ENCODE data around the gene BRD2. TPM values are rescaled to one million over a fixed set of nuclear protein-coding genes. Genes with fewer than 3 reads are reported as not detected.

Gene BRD2
- total and polyA plus RNA-seq, 9 of the 15 experiments (the other 6 are each of a cell fraction or from before 2014, with no cell fraction given), result 19.0 to 252 (median 181) TPM

- H3K4me3 ChIP-seq, result no peak overlapping the region
- no peaks in the 10 kb centered on the region for H3K36me3 ChIP-seq (ENCODE audit: control insufficient read depth, insufficient read depth, low read length)
- BruUV-seq (replicated peaks), result no TSS peak
- no peak overlapping the region for H3K27ac ChIP-seq (ENCODE audit: extremely low read depth, low read depth, low read length)
- DNase-seq (ENCODE audit: extremely low read depth in 1 of 4, low spot score in 3 of 4) (no peak), FAIRE-seq (no peak), ATAC-seq (no peak)
- no peaks in the 10 kb centered on the region for H3K79me2 ChIP-seq (ENCODE audit: control insufficient read depth, insufficient read depth, low read length)
- in situ Hi-C loops (cut with MboI), result loop anchor here (25.0 kb wide), 1 partner anchor 1413 kb away; the partner anchor contains the start of genes ATP6V1G2, DDX39B, MCCD1 and NFKBIL1
- ChIA-PET POLR2A (interaction anchor here (0.7 to 13.5 kb wide), 3 partner anchors 11 to 21 kb away, joined by 3 to 309 read pairs (median 3); partner anchors contain the start of gene BRD2), CTCF (ENCODE audit: low intra/inter-chr PET ratio) (no interaction called here)
- TF ChIP-seq RBM14 (IDR thresholded peaks at IDR 0.05; ENCODE audit: borderline replicate concordance, insufficient read depth, low read depth, low read length) (no peak), ARID4B (CRISPR knock-in tag; IDR thresholded peaks at IDR 0.05) (no peak), TBP (optimal IDR thresholded peaks at IDR 0.05; ENCODE audit: low read depth, low read length) (no peak)
- H3K4me2 ChIP-seq (ENCODE audit: insufficient read depth, low read length), result no peak overlapping the region
- H3K4me1 ChIP-seq (replicated peaks in 1 of 2; ENCODE audit: control insufficient read depth in 2 of 2, insufficient read depth in 2 of 2, low read length in 2 of 2), result no peaks in the 10 kb centered on the region; a peak in 1 of 5 replicates
- no peaks in the 10 kb centered on the region for H3K9me3 ChIP-seq (replicated peaks; ENCODE audit: control insufficient read depth, insufficient read depth, low read depth, low read length)
- intact Hi-C loops (cut with micrococcal nuclease), result no loop called here
- H4K20me1 ChIP-seq (replicated peaks; ENCODE audit: control insufficient read depth, insufficient read depth, low read length), result no peaks in the 10 kb centered on the region
- no peak overlapping the region for H2AFZ ChIP-seq (ENCODE audit: low read depth, low read length)
- 23% methylated on average over 3 of the region's 3 CpGs for WGBS (ENCODE audit: insufficient coverage, low coverage, missing lambda C conversion rate)
- no peaks in the 10 kb centered on the region for H3K9me1 ChIP-seq (ENCODE audit: control insufficient read depth, insufficient read depth, low read length)
- H3K27me3 ChIP-seq (ENCODE audit: control insufficient read depth in 2 of 2, insufficient read depth in 2 of 2, low read length in 2 of 2), result peaks cover 2 to 28% of the 10 kb centered on the region in 2 experiments; a peak in 3 of 5 replicates
- no peak overlapping the region for H3K9ac ChIP-seq (ENCODE audit: insufficient read depth in 1 of 2, low read depth in 2 of 2, low read length in 2 of 2)
These were observed 18.4 kb upstream of the BRD2 start for GRCh38 chr6:32950010-32950409.

Data from K562 (cell line).